Omental fat pad (tissue), 4 donors: ENCODE measurements around the gene TNP2. TPM values are rescaled to one million over a fixed set of nuclear protein-coding genes. Genes with fewer than 3 reads are reported as not detected.

Experiments
- ATAC-seq: fragments of 150-250 bp; one replicate; pipeline ENCODE4 v1.9.1; 2016; ENCODE audit warnings: mild to moderate bottlenecking, moderate library complexity; ENCODE audit not compliant: low FRiP score
- DNase-seq: peaks from one replicate; pipeline ENCODE4 v3.0.0-alpha.2; 2019; ENCODE audit warnings: low spot score
- CTCF ChIP-seq, 3 donors: fragments of 450-650 bp; IDR thresholded peaks; one replicate each; pipeline ENCODE4 v1.5.1; 2016 to 2017; ENCODE audit warnings: antibody characterized with exemption in 3 of 3, mild to moderate bottlenecking in 3 of 3, moderate library complexity in 2 of 3
- total RNA-seq, 4 donors: library from RNA; depleted of rRNA; stranded (reverse); fragments of >200 nt; gene quantifications; one replicate each; pipeline ENCODE4 v1.1.0, GENCODE V29; 2016

TNP2 gene
- total RNA-seq, 4 donors from 2014 or later: not detected

- no peak for DNase-seq
- no peak for TF ChIP-seq CTCF (IDR thresholded peaks at IDR 0.05)
- ATAC-seq: no peak
Measured at GRCh38 chr16:11242658-11243057, 26.5 kb downstream of the TNP2 start.

- DNase-seq (no peak), ATAC-seq (no peak)
- TF ChIP-seq CTCF (IDR thresholded peaks at IDR 0.05): no peak
Measured at GRCh38 chr16:11241480-11242204, 27.5 kb downstream of the TNP2 start.

GRCh38 chr16:11240636-11241473 lies 28.3 kb downstream of the TNP2 start:
- ATAC-seq (no peak), DNase-seq (no peak)
- no peak for TF ChIP-seq CTCF (IDR thresholded peaks at IDR 0.05)

GRCh38 chr16:11239644-11240632 lies 29.2 kb downstream of the TNP2 start:
- no peak for DNase-seq
- no peak for ATAC-seq
- TF ChIP-seq CTCF (IDR thresholded peaks at IDR 0.05): no peak

GRCh38 chr16:11238272-11239202 lies 30.6 kb downstream of the TNP2 start:
- TF ChIP-seq CTCF (IDR thresholded peaks at IDR 0.05): no peak
- ATAC-seq: no peak

More at GRCh38 chr16:11238272-11239202, 30.6 kb downstream of the TNP2 start:
- DNase-seq: no peak
